SK-N-SH (cell line): ENCODE measurements around the gene CCL17.

ENCODE experiments used
- EZH2phosphoT487 ChIP-seq: fragments of 200-600 bp; sonication (generic); IDR thresholded peaks from 2 replicates; pipeline ENCODE4 v1.6.1; 2017; ENCODE audit warnings: low read depth, mixed run types, mild to moderate bottlenecking, antibody characterized with exemption, moderate library complexity, borderline replicate concordance
- POLR2AphosphoS5 ChIP-seq: IDR thresholded peaks from 2 replicates; pipeline ENCODE4 v1.6.1; 2012; ENCODE audit warnings: low read depth, low read length
- RXRA ChIP-seq: IDR thresholded peaks from 2 replicates; pipeline ENCODE4 v1.4.0; 2012; ENCODE audit warnings: low read depth, mild to moderate bottlenecking, borderline replicate concordance

DNA sequence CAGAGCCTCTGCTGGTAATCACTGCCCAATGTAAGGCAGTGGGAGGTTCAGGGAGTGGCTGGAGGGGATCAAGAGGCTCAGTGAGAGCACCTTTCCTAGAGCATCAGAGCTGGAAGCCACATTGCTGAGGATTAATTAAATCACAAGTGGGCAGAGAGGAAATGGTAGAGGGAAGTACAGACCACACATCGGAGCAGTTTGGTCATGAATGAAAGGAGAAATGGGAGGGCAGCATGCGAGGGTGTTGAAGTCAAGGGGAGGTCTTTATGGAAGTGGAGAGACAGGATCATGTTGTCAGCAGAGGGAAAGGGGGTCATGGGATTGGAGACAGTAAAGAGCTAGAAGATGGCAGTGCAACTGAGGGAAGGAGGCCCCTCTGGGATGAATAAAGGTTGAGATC, 2.3 kb downstream of the CCL17 start:
- TF ChIP-seq POLR2AphosphoS5 (no peak), EZH2phosphoT487 (no peak), RXRA (no peak)
